Prostate gland (tissue), 2 donors: ENCODE data around the gene NME3. TPM values are rescaled to one million over a fixed set of nuclear protein-coding genes. Genes with fewer than 3 reads are reported as not detected.

ENCODE experiments used
- DNase-seq: peaks from one replicate; pipeline ENCODE4 v3.0.0-alpha.2; 2019; ENCODE audit warnings: low spot score
- H3K27ac ChIP-seq, 2 donors: fragments of 200-600 bp; sonication (generic); 2 replicates each; pipeline ENCODE4 v1.5.1; 2017 to 2019
- H3K27me3 ChIP-seq: fragments of 200-600 bp; sonication (generic); replicated peaks from 2 replicates; pipeline ENCODE4 v1.5.1; 2019; ENCODE audit not compliant: insufficient read depth
- H3K36me3 ChIP-seq, 2 donors: fragments of 200-600 bp; sonication (generic); 1 replicate in 1 of 2; 2 replicates in 1 of 2; pipeline versions ENCODE4 v1.5.1 to v1.8.1; 2017 to 2019
- H3K4me1 ChIP-seq: fragments of 200-600 bp; sonication (generic); replicated peaks from 2 replicates; pipeline ENCODE4 v1.5.1; 2019
- H3K4me3 ChIP-seq, 2 donors: fragments of 200-600 bp; sonication (generic); 2 replicates each; pipeline ENCODE4 v1.5.1; 2017 to 2019
- H3K9me3 ChIP-seq: fragments of 200-600 bp; sonication (generic); 2 replicates; pipeline ENCODE4 v1.5.1; 2017
- CTCF ChIP-seq, 4 experiments: fragments of 200-600 bp in 2 of 4; fragments of 450-650 bp in 2 of 4; sonication (generic) in 2 of 4; IDR thresholded peaks; 1 replicate in 3 of 4; 2 replicates in 1 of 4; pipeline ENCODE4 v1.5.1; 2016 to 2019; ENCODE audit warnings: antibody characterized with exemption in 4 of 4, mild to moderate bottlenecking in 2 of 4, moderate library complexity in 2 of 4
- POLR2A ChIP-seq: fragments of 450-650 bp; IDR thresholded peaks from one replicate; pipeline ENCODE4 v1.6.1; 2016; ENCODE audit warnings: antibody characterized with exemption, mild to moderate bottlenecking
- POLR2AphosphoS5 ChIP-seq: sonication (generic); formaldehyde crosslinking; IDR thresholded peaks from one replicate; pipeline ENCODE4 v1.6.1; 2017; ENCODE audit warnings: antibody characterized with exemption
- WGBS: methylation state at CpG from one replicate; pipeline ENCODE4 v1.1.5; 2018; 5-methylcytosine and 5-hydroxymethylcytosine counted together
- intact Hi-C: fragments of 100-400 bp; cut with DNase I; formaldehyde crosslinking; loops from one replicate; pipeline ENCODE4 v1.14.2; 2022
- total RNA-seq, 2 donors: library from RNA; depleted of rRNA; stranded (reverse); fragments of >200 nt; gene quantifications; one replicate each; pipeline ENCODE4 v1.1.0, GENCODE V29; 2016

Gene NME3
- total RNA-seq, 2 donors from 2014 or later: 135 to 252 TPM

GRCh38 chr16:1789643-1790045 lies 18.3 kb upstream of the NME3 start:
- Histone ChIP-seq H3K9me3 (no peaks in the 10 kb centered on the region), H3K27ac (no peak overlapping the region), H3K27me3 (no peaks in the 10 kb centered on the region), H3K4me3 (no peak overlapping the region), H3K36me3 (no peaks in the 10 kb centered on the region), H3K4me1 (no peaks in the 10 kb centered on the region)
- TF ChIP-seq CTCF (IDR thresholded peaks at IDR 0.05): no peak
- no peak for TF ChIP-seq POLR2AphosphoS5
- no peak for TF ChIP-seq POLR2A
- DNase-seq: no peak
- WGBS: 70% methylated on average over 15 of the region's 25 CpGs
- intact Hi-C loops: no loop called here

- Histone ChIP-seq H3K36me3 (no peaks in the 10 kb centered on the region), H3K9me3 (no peaks in the 10 kb centered on the region), H3K4me3 (no peak overlapping the region), H3K4me1 (peaks cover 6% of the 10 kb centered on the region), H3K27ac (no peak overlapping the region), H3K27me3 (no peaks in the 10 kb centered on the region)
- peak; percentile 22 for DNase-seq
- WGBS: 39% methylated on average over 13 of the region's 19 CpGs
- intact Hi-C loops: no loop called here
- no peak for TF ChIP-seq POLR2AphosphoS5
- no peak for TF ChIP-seq CTCF (IDR thresholded peaks at IDR 0.05)
- TF ChIP-seq POLR2A: no peak
Measured at GRCh38 chr16:1788708-1789100, 17.4 kb upstream of the NME3 start.

GRCh38 chr16:1788095-1788707 lies 16.9 kb upstream of the NME3 start:
- intact Hi-C loops: no loop called here
- H3K9me3 ChIP-seq: no peaks in the 10 kb centered on the region
- H3K4me1 ChIP-seq: peaks cover 6% of the 10 kb centered on the region
- no peak for TF ChIP-seq POLR2AphosphoS5
- no peak for TF ChIP-seq CTCF (IDR thresholded peaks at IDR 0.05)
- no peak for TF ChIP-seq POLR2A
- DNase-seq: no peak
- WGBS: 74% methylated on average over 32 of the region's 38 CpGs
- no peak overlapping the region for H3K27ac ChIP-seq
- no peak overlapping the region for H3K4me3 ChIP-seq
- no peaks in the 10 kb centered on the region for H3K27me3 ChIP-seq
- H3K36me3 ChIP-seq: no peaks in the 10 kb centered on the region

GRCh38 chr16:1787322-1788094 lies 16.2 kb upstream of the NME3 start:
- Histone ChIP-seq H3K27me3 (no peaks in the 10 kb centered on the region), H3K4me1 (peaks cover 6% of the 10 kb centered on the region), H3K4me3 (no peak overlapping the region), H3K36me3 (no peaks in the 10 kb centered on the region), H3K9me3 (no peaks in the 10 kb centered on the region), H3K27ac (no peak overlapping the region)
- DNase-seq: peak; percentile 3
- intact Hi-C loops: no loop called here
- 90% methylated on average over 44 of the region's 44 CpGs for WGBS
- no peak for TF ChIP-seq POLR2A
- no peak for TF ChIP-seq CTCF (IDR thresholded peaks at IDR 0.05)
- TF ChIP-seq POLR2AphosphoS5: no peak

- no peaks in the 10 kb centered on the region for H3K36me3 ChIP-seq
- intact Hi-C loops: no loop called here
- H3K27me3 ChIP-seq: no peaks in the 10 kb centered on the region
- DNase-seq: no peak
- H3K4me3 ChIP-seq: no peak overlapping the region
- 92% methylated on average over 6 of the region's 6 CpGs for WGBS
- peaks cover 6% of the 10 kb centered on the region for H3K4me1 ChIP-seq
- H3K27ac ChIP-seq: no peak overlapping the region
- TF ChIP-seq CTCF (IDR thresholded peaks at IDR 0.05) (no peak), POLR2A (no peak), POLR2AphosphoS5 (no peak)
- H3K9me3 ChIP-seq: no peaks in the 10 kb centered on the region
Measured at GRCh38 chr16:1787056-1787321, 15.6 kb upstream of the NME3 start.
